HG02852 (cell line): ENCODE measurements around the gene POLR1H.
"Not testable (repeated sequence)": the region's sequence is repeated elsewhere in the genome, so short reads cannot be mapped to it uniquely, and the experiment has no call there.

ENCODE experiments used
- ATAC-seq: cut with Tn5 transposase; IDR thresholded peaks from one replicate; pipeline ENCODE4 v1.9.1; 2021; ENCODE audit warnings: mild to moderate bottlenecking, moderate library complexity; ENCODE audit not compliant: unreplicated experiment

Gene POLR1H, protein sequence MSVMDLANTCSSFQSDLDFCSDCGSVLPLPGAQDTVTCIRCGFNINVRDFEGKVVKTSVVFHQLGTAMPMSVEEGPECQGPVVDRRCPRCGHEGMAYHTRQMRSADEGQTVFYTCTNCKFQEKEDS

GRCh38 chr6:30061092-30061857, at the start of gene POLR1H:
Gene POLR1H, plus strand, starts transcription at chr6:30061265. Its CDS starts 260 bp downstream, at chr6:30061525.
- ATAC-seq: peak; percentile 85

GRCh38 chr6:30013291-30013922, 47.7 kb upstream of the POLR1H start:
- ATAC-seq: no peak

GRCh38 chr6:30019819-30020218, 41.2 kb upstream of the POLR1H start:
- ATAC-seq: no peak

DNA sequence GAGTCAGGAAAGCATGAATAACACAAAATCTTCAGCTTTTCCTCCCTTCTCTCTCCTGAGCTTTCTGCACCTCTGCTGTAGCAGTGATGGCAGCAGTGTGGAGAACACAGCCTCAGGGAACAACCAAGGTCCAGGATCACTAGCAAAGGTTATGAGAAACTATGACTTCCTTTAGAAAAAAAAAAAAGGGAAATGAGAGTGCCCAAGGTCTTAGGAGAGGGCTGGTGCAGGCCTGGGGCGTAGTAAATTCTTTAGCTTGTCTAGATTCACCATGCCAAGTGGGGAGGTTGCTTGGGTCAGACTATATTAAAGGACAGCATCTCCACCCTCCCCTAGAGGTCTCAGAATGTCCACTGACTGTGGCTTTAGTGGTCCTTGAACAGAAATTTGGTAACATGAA, 40.4 kb upstream of the POLR1H start:
- ATAC-seq: no peak

- no peak for ATAC-seq
Measured at GRCh38 chr6:30022189-30022588, 38.9 kb upstream of the POLR1H start.

- not testable (repeated sequence) for ATAC-seq
Measured at GRCh38 chr6:30022712-30023111, 38.4 kb upstream of the POLR1H start.

DNA sequence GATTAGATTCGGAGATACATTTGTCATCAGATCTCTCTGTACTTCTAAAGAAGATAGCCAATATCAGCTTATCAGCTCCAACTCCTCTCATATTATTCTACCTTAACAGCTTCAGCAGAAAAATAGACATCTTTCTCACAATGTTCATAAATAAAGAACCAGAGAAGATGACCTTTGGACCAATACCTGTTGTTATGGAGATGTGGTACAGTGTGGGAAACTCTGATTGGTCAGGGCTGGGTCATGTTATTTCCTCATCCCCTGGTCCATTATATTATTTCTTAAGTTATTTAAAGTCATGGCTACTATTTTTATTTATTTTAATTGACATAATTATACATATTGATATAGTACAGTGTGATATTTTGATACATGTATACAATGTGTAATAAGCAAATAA, 35.9 kb upstream of the POLR1H start:
- no peak for ATAC-seq

- no peak for ATAC-seq
Measured at GRCh38 chr6:30029588-30029987, 31.5 kb upstream of the POLR1H start.

DNA sequence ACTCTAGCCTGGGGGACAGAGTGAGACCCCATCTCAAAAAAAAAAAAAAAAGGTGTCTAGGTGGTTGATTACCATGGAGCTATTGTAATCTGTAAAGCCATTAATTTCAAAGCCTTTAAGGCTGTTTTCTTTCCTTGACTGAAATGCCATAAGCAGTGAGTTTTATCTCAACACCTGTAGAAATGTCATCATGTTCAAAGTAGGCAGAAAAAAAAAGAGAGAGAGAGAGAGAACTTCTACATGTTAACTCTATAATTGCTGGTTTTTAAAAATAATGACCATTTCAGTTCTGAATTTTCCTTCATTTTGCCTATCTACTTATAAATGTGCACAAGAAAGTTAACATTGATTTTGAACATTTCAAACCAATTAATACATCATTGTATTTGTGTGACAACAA, 29.7 kb upstream of the POLR1H start:
- ATAC-seq: no peak

DNA sequence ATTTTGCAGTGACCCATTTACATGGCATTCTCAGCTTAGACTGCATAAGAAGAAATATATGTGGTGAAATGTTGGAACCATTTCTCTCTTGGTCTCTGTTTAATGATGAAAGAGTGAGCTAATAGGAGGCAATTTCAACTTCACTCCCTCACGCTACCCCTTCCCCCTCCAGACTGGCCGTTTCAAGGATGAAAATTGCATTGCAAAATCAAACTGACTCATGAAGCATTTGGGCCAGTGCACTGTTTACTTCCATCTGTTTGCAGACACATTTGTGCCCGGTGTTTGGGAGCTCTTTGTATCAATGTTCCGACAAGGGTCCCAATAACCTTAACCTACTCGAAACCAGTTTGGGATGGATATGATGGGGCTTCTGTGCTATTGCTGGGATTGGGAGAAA, 27.6 kb upstream of the POLR1H start:
- not testable (repeated sequence) for ATAC-seq

GRCh38 chr6:30035784-30036183, 25.3 kb upstream of the POLR1H start:
- no peak for ATAC-seq

GRCh38 chr6:30037182-30037788, 23.8 kb upstream of the POLR1H start:
- ATAC-seq: no peak

DNA sequence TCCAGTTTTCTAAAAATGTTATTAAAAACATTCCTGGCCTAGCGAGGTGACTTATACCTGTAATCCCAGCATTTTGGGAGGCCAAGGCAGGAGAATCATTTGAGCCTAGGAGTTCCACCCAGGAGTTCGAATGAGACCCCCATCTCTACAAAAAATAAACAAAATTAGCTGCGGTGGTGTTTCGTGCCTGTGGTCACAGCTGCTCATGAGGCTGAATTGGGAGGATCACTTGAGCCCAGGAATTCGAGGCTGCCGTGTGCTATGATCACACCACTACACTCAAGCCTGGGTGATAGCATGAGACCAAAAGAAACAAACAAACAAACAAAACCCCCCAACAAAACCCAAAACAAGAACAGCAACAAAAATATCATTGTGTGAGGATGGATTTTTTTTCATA, 19.8 kb upstream of the POLR1H start:
- ATAC-seq: no peak

DNA sequence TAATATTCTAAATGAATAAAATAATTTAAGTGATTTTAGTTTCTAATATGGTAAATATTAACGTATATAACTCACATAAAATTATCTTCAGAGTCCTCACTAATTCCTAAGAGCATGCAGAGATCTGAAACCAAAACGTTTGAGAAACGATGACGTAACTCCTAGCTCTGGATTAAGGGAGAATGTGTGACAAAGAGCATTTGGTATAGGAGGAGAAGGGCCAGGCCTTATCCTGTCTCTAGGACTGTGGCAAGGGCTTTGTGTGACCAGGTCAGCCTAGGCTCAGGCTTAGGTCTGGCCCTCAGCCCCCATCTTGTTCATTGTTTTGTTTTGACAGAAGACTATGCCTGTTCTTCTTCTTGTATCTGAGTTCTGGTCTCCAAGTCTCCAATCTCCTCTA, 19.2 kb upstream of the POLR1H start:
- ATAC-seq: no peak

DNA sequence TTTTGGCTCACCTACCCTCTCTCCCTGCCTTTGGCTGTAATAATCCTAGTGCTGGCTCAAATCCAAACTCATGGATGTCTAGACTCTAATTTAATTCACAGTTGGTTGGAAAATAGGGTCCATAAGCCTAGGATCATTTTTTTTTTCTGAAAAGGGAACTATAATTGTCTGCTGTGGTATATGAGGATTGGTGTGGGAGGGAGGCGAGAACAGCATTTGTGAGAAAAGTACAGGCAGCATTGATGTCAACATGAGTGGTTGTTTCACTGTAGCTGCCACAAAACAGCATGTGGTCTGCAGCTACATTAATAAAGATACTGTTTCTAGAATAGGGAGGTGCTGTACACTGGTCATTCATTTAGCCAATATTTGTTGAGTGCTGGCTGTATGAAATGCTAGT, 18.6 kb upstream of the POLR1H start:
- no peak for ATAC-seq

DNA sequence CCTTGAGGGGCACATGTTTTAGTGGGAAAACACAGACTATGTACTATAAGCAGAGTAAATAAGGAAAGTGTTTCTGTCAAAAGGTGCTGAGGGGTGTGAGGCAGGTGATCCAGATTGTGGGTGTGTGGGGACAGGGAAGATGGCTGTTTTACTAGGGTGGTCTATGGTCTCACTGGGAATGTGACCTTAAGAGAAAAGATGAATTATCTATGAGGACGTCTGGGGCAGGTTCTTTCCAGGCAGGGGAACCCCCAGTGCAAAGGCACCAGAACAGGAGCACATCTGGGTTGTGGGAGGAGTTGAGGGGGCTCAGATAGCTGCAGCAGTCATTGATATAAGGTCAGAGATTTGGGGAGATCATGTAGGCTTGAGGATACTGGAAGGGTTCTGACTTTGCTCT, 18.2 kb upstream of the POLR1H start:
- ATAC-seq: no peak

DNA sequence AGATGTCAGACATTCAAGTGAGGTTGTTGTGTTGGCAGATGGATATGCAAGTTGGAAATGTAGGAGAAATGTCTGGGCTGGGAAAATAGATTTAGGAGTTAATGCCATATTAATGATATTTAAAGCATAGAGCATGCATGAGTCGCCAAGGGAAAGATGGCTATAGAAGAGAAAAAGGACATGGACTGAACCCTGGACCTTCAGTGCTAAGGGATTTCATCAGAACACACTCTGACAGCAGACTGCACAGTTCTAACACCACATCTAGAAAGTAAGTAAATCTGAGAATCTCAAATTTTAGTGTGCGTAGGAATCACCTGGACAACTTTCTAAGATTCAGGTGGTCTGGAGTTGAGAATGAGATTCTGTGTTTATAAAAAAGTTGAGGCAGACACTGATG, 17.3 kb upstream of the POLR1H start:
- ATAC-seq: no peak

GRCh38 chr6:30044630-30045029, 16.4 kb upstream of the POLR1H start:
- no peak for ATAC-seq

DNA sequence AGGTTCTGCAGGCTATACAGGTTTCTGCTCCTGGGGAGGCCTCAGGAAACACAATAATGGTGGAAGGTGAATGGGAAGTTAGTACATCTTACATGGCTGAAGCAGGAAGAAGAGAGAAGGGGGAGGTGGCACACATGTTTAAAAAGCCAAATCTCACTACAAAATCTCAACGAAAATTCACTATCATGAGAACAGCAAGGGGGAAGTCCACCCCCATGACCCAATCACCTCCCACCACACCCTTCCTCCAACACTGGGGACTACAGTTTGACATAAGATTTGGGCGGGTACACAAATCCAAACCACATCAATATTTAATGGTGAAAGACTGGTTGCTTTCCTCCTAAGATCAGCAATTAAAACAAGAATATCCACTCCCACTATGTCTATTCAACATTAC, 13.8 kb upstream of the POLR1H start:
- no peak for ATAC-seq

DNA sequence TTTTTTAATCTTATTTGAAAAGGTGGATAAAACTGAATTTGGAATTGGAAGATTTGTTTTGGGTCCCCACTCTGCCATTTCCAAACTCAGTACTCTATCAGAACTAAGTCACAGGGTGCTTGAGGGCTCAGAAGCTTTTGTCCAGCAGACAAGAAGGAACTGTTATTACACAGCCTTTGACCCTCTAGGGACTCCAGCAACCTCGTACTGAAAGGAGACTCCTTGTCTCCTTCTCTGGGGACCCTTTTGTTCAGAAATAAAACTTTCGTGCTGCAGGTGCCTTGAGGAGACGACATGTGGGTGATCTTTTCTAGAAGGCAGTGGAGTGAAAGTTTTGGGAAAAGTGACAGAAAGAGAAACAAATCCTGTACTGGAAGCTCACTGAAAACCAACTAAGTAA, 7.4 kb upstream of the POLR1H start:
- ATAC-seq: no peak

DNA sequence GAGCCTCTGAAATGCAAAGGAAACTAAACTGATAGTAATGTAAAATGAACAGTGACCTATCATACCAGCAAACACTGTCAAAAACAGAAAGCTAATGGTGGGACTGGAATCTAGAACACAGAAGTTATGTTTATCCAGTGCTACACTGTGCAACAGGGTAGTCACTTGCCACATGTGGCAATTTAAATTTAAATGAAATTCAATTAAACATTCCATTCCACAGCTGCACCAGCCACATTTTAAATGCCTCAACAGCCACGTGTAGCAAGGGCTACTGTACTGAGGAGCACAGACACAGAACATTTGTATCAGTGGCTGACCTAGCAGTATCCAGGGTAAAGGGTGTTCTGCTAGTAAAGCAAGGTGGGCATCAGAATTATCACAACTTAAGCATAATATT, 5.6 kb upstream of the POLR1H start:
- ATAC-seq: no peak

DNA sequence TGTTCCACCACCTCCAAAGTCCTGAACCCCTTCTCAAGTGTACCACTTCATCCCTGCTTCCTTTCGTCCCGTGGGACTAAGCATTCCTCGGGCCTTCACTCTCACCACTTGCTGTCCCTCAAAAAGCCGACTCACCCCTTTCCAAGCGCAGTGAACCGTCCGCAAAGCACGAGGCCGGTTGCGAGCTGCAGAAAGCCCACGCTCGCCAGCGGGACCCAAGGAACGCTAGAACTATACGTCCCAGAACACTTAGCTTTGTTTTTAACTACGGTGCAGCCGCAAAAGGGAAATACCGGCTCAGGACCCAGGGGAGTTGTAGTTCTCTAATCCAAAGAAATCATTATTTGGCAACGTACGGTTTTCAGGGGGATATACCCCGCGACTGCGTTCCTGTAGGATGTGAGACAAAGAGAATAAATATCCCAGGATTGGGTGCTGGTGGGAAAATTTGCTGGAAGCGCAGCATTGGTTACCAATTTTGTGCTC, 416 bp upstream of the POLR1H start:
- ATAC-seq: peak; percentile 23
